ENCODE results near the gene TRA2A. TPM values are rescaled to one million over a fixed set of nuclear protein-coding genes. Genes with fewer than 3 reads are reported as not detected.

TRA2A gene
- total and polyA plus RNA-seq, 9 of the 15 experiments (the other 6 are each of a cell fraction or from before 2014, with no cell fraction given), result 22.7 to 210 (median 73.9) TPM

- TF ChIP-seq STAG1 (CRISPR knock-in tag; IDR thresholded peaks at IDR 0.05; ENCODE audit: borderline replicate concordance) (no peak), ZNF134 (CRISPR knock-in tag; conservative IDR thresholded peaks at IDR 0.05) (no peak), CXXC5 (CRISPR knock-in tag; IDR thresholded peaks at IDR 0.05) (no peak), ZNF41 (CRISPR knock-in tag; conservative IDR thresholded peaks at IDR 0.05) (no peak), ZNF146 (CRISPR knock-in tag; IDR thresholded peaks at IDR 0.05; ENCODE audit: unreplicated experiment) (no peak), WHSC1 (IDR thresholded peaks at IDR 0.05; ENCODE audit: low read length) (no peak), POLR3A (IDR thresholded peaks at IDR 0.05; ENCODE audit: borderline replicate concordance, extremely low read depth, insufficient read depth, insufficient read length) (no peak), ZSCAN32 (CRISPR knock-in tag; IDR thresholded peaks at IDR 0.05) (no peak)
These were observed 8.2 kb downstream of the TRA2A start (continued) for GRCh38 chr7:23523486-23524075.

- Histone ChIP-seq H2AFZ (ENCODE audit: low read depth, low read length) (no peak overlapping the region), H3K4me2 (ENCODE audit: insufficient read depth, low read length) (no peak overlapping the region), H3K9me1 (ENCODE audit: control insufficient read depth, insufficient read depth, low read length) (no peaks in the 10 kb centered on the region), H4K20me1 (replicated peaks; ENCODE audit: control insufficient read depth, insufficient read depth, low read length) (peaks cover 16% of the 10 kb centered on the region), H3K27me3 (ENCODE audit: control insufficient read depth in 2 of 2, insufficient read depth in 2 of 2, low read length in 2 of 2) (no peaks in the 10 kb centered on the region), H3K4me1 (replicated peaks in 1 of 2; ENCODE audit: control insufficient read depth in 2 of 2, insufficient read depth in 2 of 2, low read length in 2 of 2) (peaks cover 0 to 3% of the 10 kb centered on the region in 2 experiments; a peak in 1 of 5 replicates), H3K4me3 (no peak overlapping the region), H3K36me3 (ENCODE audit: control insufficient read depth, insufficient read depth, low read length) (peaks cover 77% of the 10 kb centered on the region), H3K27ac (ENCODE audit: extremely low read depth, low read depth, low read length) (no peak overlapping the region), H3K9ac (ENCODE audit: insufficient read depth in 1 of 2, low read depth in 2 of 2, low read length in 2 of 2) (no peak overlapping the region), H3K79me2 (ENCODE audit: control insufficient read depth, insufficient read depth, low read length) (peaks cover 85% of the 10 kb centered on the region), H3K9me3 (replicated peaks; ENCODE audit: control insufficient read depth, insufficient read depth, low read depth, low read length) (no peaks in the 10 kb centered on the region)
- ATAC-seq (peak; percentile 42; the same call in 2 of the 3 replicates), FAIRE-seq (no peak), DNase-seq (ENCODE audit: extremely low read depth in 1 of 4, low spot score in 3 of 4) (peak in 1 of 4 experiments; percentile 27)
- BruUV-seq (replicated peaks), result no TSS peak
- intact Hi-C loops (cut with micrococcal nuclease), result loop anchor here (10.0 kb wide), 1 partner anchor 336 kb away; the partner anchor contains the start of gene NUP42
- CTCF ChIA-PET (ENCODE audit: low intra/inter-chr PET ratio), result interaction anchor here (0.6 kb wide), 1 partner anchor 90 kb away, joined by 4 read pairs; no protein-coding TSS in a partner anchor
- 90% methylated on average over 7 of the region's 7 CpGs for WGBS (ENCODE audit: insufficient coverage, low coverage, missing lambda C conversion rate)
- POLR2A ChIA-PET, result interaction anchor here (0.5 to 2.4 kb wide), 3 partner anchors 8 to 183 kb away, joined by 3 to 12 read pairs (median 3); no protein-coding TSS in a partner anchor
- in situ Hi-C loops (cut with MboI), result no loop called here
- TF ChIP-seq MECOM (CRISPR knock-in tag; IDR thresholded peaks at IDR 0.05) (no peak), RAD21 (CRISPR knock-in tag; conservative IDR thresholded peaks at IDR 0.05 in 1 of 2, IDR thresholded peaks at IDR 0.05 in 1 of 2) (0 out of 4 replicates have a peak, but pooled peaks of 1 of the 2 experiments have one; percentile 11), ZBTB9 (CRISPR knock-in tag; IDR thresholded peaks at IDR 0.05) (no peak), SMC3 (conservative IDR thresholded peaks at IDR 0.05; ENCODE audit: insufficient read depth, low read depth, low read length) (no peak), HCFC1 (IDR thresholded peaks at IDR 0.05; ENCODE audit: low read depth, low read length) (no peak), DMBX1 (CRISPR knock-in tag; IDR thresholded peaks at IDR 0.05; ENCODE audit: borderline replicate concordance) (no peak), HNRNPLL (IDR thresholded peaks at IDR 0.05; ENCODE audit: low read depth, low read length, poor library complexity, severe bottlenecking) (no peak), TFAM (CRISPR knock-in tag; conservative IDR thresholded peaks at IDR 0.05) (no peak), ZNF384 (IDR thresholded peaks at IDR 0.05; ENCODE audit: low read depth, low read length) (peak; percentile 65)
These were observed 11.2 kb downstream of the TRA2A start for GRCh38 chr7:23520582-23520981.

All from K562 (cell line).